ENCODE results near the gene ABTB1.

DNA sequence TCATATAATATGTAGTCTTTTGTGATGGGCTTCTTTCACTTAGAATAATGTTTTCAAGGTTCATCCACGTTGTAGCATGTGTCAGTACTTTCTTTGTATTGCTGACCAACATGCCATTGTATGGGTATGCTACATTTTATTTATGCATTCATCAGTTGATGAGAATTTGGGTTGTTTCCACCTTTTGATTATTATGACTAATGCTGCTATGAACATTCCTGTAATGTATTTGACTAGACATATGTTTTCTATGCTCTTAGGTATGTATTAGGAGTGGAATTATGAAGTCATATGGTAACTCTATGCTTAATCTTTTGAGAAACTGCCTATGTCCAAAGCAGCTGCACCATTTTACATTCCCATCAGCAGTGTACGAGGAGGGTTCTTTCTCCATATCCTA lies 46.9 kb upstream of the ABTB1 start:
- TF ChIP-seq NFRKB (IDR thresholded peaks at IDR 0.05; ENCODE audit: low read depth) (no peak), PHB2 (IDR thresholded peaks at IDR 0.05; ENCODE audit: low read depth) (no peak), BACH1 (tag; IDR thresholded peaks at IDR 0.05) (no peak), CHD1 (IDR thresholded peaks at IDR 0.05; ENCODE audit: low read length) (no peak), POLR2A (conservative IDR thresholded peaks at IDR 0.05) (no peak), ZC3H8 (IDR thresholded peaks at IDR 0.05) (no peak), ZBTB1 (CRISPR knock-in tag; IDR thresholded peaks at IDR 0.05; ENCODE audit: borderline replicate concordance, low read depth) (no peak), CREB1 (IDR thresholded peaks at IDR 0.05) (no peak), CREB1 (CRISPR knock-in tag; IDR thresholded peaks at IDR 0.05) (no peak)
- TF ChIP-seq, protein P1, sequence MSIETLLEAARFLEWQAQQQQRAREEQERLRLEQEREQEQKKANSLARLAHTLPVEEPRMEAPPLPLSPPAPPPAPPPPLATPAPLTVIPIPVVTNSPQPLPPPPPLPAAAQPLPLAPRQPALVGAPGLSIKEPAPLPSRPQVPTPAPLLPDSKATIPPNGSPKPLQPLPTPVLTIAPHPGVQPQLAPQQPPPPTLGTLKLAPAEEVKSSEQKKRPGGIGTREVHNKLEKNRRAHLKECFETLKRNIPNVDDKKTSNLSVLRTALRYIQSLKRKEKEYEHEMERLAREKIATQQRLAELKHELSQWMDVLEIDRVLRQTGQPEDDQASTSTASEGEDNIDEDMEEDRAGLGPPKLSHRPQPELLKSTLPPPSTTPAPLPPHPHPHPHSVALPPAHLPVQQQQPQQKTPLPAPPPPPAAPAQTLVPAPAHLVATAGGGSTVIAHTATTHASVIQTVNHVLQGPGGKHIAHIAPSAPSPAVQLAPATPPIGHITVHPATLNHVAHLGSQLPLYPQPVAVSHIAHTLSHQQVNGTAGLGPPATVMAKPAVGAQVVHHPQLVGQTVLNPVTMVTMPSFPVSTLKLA (conservative IDR thresholded peaks at IDR 0.05), result no peak
- TF ChIP-seq, protein P2, sequence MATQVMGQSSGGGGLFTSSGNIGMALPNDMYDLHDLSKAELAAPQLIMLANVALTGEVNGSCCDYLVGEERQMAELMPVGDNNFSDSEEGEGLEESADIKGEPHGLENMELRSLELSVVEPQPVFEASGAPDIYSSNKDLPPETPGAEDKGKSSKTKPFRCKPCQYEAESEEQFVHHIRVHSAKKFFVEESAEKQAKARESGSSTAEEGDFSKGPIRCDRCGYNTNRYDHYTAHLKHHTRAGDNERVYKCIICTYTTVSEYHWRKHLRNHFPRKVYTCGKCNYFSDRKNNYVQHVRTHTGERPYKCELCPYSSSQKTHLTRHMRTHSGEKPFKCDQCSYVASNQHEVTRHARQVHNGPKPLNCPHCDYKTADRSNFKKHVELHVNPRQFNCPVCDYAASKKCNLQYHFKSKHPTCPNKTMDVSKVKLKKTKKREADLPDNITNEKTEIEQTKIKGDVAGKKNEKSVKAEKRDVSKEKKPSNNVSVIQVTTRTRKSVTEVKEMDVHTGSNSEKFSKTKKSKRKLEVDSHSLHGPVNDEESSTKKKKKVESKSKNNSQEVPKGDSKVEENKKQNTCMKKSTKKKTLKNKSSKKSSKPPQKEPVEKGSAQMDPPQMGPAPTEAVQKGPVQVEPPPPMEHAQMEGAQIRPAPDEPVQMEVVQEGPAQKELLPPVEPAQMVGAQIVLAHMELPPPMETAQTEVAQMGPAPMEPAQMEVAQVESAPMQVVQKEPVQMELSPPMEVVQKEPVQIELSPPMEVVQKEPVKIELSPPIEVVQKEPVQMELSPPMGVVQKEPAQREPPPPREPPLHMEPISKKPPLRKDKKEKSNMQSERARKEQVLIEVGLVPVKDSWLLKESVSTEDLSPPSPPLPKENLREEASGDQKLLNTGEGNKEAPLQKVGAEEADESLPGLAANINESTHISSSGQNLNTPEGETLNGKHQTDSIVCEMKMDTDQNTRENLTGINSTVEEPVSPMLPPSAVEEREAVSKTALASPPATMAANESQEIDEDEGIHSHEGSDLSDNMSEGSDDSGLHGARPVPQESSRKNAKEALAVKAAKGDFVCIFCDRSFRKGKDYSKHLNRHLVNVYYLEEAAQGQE (IDR thresholded peaks at IDR 0.05; ENCODE audit: borderline replicate concordance), result no peak
- TF ChIP-seq, protein P2 (CRISPR knock-in tag; IDR thresholded peaks at IDR 0.05; ENCODE audit: low read depth), result no peak
- TF ChIP-seq, protein P3, sequence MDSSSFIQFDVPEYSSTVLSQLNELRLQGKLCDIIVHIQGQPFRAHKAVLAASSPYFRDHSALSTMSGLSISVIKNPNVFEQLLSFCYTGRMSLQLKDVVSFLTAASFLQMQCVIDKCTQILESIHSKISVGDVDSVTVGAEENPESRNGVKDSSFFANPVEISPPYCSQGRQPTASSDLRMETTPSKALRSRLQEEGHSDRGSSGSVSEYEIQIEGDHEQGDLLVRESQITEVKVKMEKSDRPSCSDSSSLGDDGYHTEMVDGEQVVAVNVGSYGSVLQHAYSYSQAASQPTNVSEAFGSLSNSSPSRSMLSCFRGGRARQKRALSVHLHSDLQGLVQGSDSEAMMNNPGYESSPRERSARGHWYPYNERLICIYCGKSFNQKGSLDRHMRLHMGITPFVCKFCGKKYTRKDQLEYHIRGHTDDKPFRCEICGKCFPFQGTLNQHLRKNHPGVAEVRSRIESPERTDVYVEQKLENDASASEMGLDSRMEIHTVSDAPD (CRISPR knock-in tag; IDR thresholded peaks at IDR 0.05), result no peak
- TF ChIP-seq, protein P4, sequence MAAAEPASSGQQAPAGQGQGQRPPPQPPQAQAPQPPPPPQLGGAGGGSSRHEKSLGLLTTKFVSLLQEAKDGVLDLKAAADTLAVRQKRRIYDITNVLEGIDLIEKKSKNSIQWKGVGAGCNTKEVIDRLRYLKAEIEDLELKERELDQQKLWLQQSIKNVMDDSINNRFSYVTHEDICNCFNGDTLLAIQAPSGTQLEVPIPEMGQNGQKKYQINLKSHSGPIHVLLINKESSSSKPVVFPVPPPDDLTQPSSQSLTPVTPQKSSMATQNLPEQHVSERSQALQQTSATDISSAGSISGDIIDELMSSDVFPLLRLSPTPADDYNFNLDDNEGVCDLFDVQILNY (CRISPR knock-in tag; IDR thresholded peaks at IDR 0.05), result no peak
- TF ChIP-seq, protein P5, sequence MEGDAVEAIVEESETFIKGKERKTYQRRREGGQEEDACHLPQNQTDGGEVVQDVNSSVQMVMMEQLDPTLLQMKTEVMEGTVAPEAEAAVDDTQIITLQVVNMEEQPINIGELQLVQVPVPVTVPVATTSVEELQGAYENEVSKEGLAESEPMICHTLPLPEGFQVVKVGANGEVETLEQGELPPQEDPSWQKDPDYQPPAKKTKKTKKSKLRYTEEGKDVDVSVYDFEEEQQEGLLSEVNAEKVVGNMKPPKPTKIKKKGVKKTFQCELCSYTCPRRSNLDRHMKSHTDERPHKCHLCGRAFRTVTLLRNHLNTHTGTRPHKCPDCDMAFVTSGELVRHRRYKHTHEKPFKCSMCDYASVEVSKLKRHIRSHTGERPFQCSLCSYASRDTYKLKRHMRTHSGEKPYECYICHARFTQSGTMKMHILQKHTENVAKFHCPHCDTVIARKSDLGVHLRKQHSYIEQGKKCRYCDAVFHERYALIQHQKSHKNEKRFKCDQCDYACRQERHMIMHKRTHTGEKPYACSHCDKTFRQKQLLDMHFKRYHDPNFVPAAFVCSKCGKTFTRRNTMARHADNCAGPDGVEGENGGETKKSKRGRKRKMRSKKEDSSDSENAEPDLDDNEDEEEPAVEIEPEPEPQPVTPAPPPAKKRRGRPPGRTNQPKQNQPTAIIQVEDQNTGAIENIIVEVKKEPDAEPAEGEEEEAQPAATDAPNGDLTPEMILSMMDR (IDR thresholded peaks at IDR 0.05 in 2 of 3, conservative IDR thresholded peaks at IDR 0.05 in 1 of 3; ENCODE audit: insufficient read depth in 2 of 3, low read depth in 1 of 3, low read length in 3 of 3), result no peak

Data from K562 (cell line).